Measurements from ENCODE around the gene ATP11A.

ATP11A gene

DNA sequence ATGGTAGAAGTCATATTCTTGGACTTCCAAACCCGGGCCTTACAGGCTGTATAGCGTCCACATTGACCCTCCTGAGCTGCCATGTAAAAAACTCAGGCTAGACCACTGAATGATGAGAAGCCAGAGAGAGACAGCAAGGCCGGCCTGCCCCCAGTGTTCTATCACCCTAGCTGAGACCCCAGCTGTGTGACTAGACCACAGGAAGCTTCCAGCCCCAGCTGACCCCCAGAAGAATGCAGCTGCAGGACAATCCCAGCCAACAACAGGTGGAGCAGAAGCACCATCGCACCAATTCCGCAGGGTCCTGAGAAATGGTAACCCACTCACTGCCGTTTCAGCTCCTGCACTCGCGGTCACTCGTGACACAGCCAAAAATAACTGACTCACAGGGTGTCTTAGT is 2.9 kb upstream of the ATP11A start:
- DNase-seq (ENCODE audit: low read depth) = no peak
- TF ChIP-seq, protein P1, sequence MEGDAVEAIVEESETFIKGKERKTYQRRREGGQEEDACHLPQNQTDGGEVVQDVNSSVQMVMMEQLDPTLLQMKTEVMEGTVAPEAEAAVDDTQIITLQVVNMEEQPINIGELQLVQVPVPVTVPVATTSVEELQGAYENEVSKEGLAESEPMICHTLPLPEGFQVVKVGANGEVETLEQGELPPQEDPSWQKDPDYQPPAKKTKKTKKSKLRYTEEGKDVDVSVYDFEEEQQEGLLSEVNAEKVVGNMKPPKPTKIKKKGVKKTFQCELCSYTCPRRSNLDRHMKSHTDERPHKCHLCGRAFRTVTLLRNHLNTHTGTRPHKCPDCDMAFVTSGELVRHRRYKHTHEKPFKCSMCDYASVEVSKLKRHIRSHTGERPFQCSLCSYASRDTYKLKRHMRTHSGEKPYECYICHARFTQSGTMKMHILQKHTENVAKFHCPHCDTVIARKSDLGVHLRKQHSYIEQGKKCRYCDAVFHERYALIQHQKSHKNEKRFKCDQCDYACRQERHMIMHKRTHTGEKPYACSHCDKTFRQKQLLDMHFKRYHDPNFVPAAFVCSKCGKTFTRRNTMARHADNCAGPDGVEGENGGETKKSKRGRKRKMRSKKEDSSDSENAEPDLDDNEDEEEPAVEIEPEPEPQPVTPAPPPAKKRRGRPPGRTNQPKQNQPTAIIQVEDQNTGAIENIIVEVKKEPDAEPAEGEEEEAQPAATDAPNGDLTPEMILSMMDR (conservative IDR thresholded peaks at IDR 0.05; ENCODE audit: low read depth, low read length) = no peak
- no peak overlapping the region for H3K4me3 ChIP-seq (ENCODE audit: low read length)

GRCh38 chr13:112687836-112688559 is 1.8 kb upstream of the ATP11A start:
- TF ChIP-seq, protein P1 (conservative IDR thresholded peaks at IDR 0.05; ENCODE audit: low read depth, low read length) = no peak
- H3K4me3 ChIP-seq (ENCODE audit: low read length) = no peak overlapping the region
- DNase-seq (ENCODE audit: low read depth) = no peak

- DNase-seq (ENCODE audit: low read depth) = no peak
- TF ChIP-seq, protein P1 (conservative IDR thresholded peaks at IDR 0.05; ENCODE audit: low read depth, low read length) = no peak
- peak overlapping the region; percentile 63 for H3K4me3 ChIP-seq (ENCODE audit: low read length)
Measured at GRCh38 chr13:112688560-112689302, 1.1 kb upstream of the ATP11A start.

DNA sequence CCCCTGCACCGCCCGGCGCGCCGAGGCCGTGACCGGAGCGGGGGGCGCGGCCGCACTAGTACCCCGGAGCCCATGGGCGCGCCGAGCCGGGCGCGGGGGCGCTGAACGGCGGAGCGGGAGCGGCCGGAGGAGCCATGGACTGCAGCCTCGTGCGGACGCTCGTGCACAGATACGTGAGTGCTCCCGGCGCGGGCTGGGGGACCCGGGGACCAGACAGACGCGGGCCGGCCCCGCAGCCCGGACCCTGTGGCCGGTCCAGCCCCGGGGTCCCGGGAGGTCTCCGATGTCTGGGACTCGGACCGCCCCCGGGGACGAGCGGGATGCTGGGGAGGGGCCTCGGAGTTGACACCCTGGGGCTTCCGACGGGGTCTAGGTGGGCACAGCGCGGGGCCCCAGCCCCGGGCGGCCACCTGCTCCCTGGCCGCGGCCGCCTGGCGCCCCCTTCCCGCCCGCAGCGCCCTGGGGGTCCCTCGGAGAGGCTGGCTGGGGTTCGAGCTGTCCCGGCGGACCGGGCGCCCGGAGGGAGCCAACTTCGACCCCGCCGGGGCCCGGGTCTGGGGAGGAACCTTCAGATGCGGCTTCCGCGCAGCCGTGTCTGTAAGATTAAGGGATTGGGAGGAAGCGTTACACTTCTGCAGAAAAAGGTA is 568 bp downstream of the ATP11A start:
- peak overlapping the region; percentile 51 for H3K4me3 ChIP-seq (ENCODE audit: low read length)
- TF ChIP-seq, protein P1 (conservative IDR thresholded peaks at IDR 0.05; ENCODE audit: low read depth, low read length) = no peak
- DNase-seq (ENCODE audit: low read depth) = no peak

DNA sequence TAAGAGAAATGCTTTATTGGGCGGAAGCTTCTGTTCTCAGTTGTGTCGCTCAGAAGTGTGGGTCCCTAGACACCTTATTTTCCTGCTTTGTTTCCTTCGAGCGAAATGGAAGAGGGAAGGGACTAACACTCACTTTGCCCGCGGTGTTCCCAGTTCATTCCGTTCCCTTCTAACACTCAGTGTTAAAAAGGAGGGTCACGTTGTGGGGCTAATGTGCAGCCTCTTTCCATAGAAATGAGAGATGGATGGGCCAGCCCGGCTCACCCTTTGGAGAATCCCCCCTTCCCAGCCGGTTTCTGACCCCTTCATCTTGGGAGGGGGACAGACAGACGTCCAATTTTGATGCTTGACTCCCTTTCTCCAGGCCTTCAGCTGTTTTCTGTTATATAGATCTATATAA is 2.3 kb downstream of the ATP11A start:
- H3K4me3 ChIP-seq (ENCODE audit: low read length) = no peak overlapping the region
- TF ChIP-seq, protein P1 (conservative IDR thresholded peaks at IDR 0.05; ENCODE audit: low read depth, low read length) = no peak
- DNase-seq (ENCODE audit: low read depth) = no peak

- no peak for DNase-seq (ENCODE audit: low read depth)
- TF ChIP-seq, protein P1 (conservative IDR thresholded peaks at IDR 0.05; ENCODE audit: low read depth, low read length) = no peak
- no peak overlapping the region for H3K4me3 ChIP-seq (ENCODE audit: low read length)
Measured at GRCh38 chr13:112692586-112692985, 2.7 kb downstream of the ATP11A start.

Data from retinal pigment epithelial cell (primary cell).